Measurements from ENCODE around the gene C18orf54.

DNA sequence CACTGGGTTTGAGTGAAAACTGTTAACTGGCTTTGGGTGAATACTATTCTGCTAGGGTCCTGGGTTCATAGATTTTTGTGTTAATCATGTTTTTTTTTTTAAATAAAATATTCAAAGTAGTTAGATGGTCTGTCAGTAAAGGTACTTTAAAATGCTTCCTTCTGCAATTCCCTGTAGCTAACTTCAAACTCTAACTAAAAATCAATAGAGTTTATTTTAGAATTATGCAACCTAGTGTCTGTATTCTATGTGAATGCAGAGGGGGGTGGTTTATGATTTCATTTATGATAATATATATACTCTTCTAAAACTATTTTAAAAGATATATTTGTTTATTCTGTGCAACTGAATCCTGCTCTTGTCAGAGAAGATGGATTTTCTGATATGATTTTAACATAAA lies 27.9 kb upstream of the C18orf54 start:
- TF ChIP-seq CTCF (IDR thresholded peaks at IDR 0.05) (no peak), POLR2A (IDR thresholded peaks at IDR 0.05) (no peak)
